ENCODE measurements around the gene CA12.
"Not testable (repeated sequence)": the region's sequence is repeated elsewhere in the genome, so short reads cannot be mapped to it uniquely, and the experiment has no call there.

CA12 gene

GRCh38 chr15:63381301-63382204 lies at the start of gene CA12:
CA12 (minus strand) TSS chr15:63381846; CDS start chr15:63381720, 126 bp downstream.
- peak; percentile 83 for DNase-seq

DNA sequence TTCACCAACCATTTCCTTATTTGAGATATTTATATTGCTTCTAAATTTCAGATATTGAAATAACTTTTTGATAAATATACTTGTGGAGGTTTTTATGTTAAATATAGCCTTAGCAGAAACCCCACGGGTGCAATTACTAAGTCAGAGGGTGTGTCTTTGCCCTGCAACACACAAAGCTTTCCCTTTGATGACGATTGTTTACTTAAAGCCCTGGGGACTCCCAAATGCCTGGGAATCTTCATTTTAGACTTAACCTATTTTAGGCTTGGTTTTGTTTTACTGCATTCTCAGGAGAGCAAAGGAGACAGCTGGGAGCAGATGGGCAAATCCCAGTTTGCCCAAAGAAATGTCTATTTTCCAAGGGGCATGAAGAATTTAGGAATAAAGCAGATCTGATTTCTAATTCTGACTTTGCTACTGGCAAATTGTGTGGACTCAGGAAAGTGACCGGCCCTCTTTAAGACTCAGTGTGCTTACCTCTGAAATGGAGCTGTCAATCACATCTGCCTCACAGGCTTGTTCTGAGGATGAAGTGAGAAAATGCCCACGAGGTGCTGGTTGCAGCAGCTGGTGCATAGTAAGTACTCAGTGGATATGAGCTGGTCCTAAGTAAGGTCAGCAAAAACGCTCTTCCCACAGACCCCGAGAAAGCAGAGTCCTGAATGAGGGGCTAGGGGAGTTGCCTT lies 49.3 kb upstream of the CA12 start:
- DNase-seq = peak; percentile 92

- no peak for DNase-seq
Observed at GRCh38 chr15:63426552-63426951, 44.9 kb upstream of the CA12 start.

- DNase-seq = no peak
Observed at GRCh38 chr15:63425426-63425985, 43.9 kb upstream of the CA12 start.

DNA sequence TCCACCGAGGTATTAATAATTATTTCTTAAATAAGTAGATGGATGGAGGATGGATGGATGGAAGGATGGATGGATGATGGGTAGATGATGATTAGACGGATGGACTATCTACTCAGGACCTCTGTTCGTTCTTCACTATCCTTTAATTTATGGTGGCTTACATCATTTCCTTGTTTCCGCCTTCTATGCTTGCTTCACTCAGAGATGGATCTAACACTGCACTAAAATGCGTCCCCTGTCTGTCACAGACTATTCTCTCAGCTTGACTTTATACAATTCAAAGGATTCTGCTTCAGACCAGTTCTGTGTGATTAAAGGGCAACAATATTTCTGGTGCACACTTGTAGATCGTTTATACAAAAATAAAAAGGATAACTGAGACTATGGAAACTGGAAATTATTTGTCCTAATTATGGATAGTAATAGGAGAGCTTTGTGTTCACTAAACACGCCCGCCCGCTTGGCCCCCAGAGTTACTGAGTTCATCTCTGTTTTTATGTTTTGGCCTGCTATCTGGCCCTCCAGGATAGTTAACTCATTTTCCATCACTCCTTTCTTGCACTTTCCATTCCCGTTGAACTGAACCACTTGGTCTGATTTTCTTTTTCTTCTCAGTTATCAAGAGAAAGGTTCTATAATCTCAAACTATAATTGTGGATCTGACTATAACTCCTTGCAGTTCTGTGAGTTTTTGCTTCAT lies 41.4 kb upstream of the CA12 start:
- DNase-seq = no peak

DNA sequence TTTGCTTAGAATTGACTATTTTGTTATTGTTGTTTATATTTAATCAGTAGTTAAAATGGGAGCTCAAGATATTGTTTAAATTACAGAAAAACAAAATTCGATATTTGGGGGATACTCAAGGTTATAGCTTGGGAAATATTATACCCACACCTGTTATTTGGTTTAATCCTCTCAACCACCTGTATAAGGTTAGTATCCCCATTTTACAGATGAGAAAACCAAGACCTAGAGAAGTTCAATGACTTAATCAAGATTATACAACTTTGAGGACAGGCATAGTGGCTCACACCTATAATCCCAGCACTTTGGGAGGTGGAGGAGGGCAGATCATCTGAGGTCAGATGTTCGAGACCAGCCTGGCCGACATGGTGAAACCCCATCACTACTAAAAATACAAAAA lies 39.8 kb upstream of the CA12 start:
- no peak for DNase-seq

- DNase-seq = peak; percentile 34
Observed at GRCh38 chr15:63420333-63420747, 38.7 kb upstream of the CA12 start.

DNA sequence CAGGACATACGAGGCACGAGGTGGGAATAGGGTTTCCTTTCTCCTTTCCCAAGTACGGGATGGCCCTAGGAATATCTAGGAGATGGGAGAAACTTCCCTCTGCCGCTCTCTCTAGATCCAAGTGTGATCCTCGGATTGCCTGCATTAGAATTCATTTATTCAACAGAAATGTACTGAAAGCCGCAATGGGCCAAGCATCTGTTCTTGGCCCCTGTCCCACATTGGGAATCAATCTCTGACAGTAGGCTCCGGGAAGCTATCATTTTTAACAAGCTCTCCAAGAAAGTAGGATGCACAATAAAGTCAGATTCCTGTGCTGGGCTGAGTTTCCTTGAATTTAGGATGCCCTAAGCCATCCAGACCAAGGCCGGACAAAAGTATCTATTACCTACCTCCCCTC lies 37.2 kb upstream of the CA12 start:
- no peak for DNase-seq

DNA sequence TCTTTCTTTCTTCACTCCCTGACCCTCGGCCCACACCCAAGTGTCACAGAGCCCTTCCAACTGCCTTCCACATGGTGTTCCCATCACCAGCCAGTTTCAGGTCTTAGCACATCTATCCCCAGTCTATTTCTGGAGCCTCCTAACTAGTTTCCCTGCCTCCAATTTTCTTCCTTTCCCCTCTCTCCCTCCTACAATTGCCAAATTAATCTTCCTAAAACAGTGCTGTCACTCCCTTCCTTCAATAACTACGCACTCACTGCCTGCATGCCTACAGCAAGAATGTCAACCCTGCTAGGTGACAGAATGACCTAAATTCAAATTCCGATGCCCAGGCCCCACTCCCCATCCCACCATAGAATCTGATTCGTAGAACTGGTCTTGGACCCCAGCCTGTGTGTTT lies 36.1 kb upstream of the CA12 start:
- DNase-seq = no peak

GRCh38 chr15:63417274-63417673 lies 35.6 kb upstream of the CA12 start:
- not testable (repeated sequence) for DNase-seq

GRCh38 chr15:63414474-63415120 lies 33.0 kb upstream of the CA12 start:
- DNase-seq = no peak

GRCh38 chr15:63412551-63412950 lies 30.9 kb upstream of the CA12 start:
- no peak for DNase-seq

- no peak for DNase-seq
Observed at GRCh38 chr15:63411866-63412265, 30.2 kb upstream of the CA12 start.

DNA sequence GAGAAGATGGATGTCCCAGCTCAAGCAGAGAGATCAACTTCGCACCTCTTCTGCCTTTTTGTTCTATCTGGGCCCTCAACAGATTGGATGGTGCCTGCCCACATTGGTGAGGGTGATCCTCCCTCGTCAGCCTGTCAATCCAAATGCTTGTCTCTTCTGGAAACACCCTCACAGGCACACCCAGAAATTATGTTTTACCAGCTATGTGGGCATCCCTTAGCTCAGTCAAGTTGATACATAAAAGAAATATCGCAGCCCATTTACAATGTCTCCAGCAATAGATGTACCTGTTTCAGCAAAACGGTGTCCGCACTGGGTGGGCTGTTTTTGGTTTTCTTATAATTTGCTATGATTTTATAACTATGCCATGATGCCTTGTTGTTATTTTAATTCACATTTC lies 27.5 kb upstream of the CA12 start:
- no peak for DNase-seq

GRCh38 chr15:63408524-63408923 lies 26.9 kb upstream of the CA12 start:
- peak; percentile 76 for DNase-seq

DNA sequence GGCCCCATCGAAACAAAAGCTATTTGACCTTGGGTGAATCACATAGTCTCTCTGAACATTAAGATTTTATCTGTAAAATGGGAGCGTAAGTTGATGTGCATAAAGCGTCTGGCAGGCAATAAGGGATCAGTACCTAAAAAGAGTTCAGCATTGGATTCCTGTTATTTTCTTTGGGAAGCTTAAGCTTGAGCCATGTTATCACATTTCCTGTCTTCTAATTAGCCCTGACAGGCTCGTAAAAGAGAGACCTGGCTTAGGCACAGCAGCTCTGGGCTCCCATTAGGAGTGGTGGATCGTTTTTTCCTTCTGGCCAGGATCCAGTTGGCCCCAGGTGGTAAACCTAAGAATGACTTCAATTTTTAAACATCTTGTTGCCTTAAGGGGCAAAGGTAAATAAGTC lies 26.0 kb upstream of the CA12 start:
- DNase-seq = peak; percentile 96

DNA sequence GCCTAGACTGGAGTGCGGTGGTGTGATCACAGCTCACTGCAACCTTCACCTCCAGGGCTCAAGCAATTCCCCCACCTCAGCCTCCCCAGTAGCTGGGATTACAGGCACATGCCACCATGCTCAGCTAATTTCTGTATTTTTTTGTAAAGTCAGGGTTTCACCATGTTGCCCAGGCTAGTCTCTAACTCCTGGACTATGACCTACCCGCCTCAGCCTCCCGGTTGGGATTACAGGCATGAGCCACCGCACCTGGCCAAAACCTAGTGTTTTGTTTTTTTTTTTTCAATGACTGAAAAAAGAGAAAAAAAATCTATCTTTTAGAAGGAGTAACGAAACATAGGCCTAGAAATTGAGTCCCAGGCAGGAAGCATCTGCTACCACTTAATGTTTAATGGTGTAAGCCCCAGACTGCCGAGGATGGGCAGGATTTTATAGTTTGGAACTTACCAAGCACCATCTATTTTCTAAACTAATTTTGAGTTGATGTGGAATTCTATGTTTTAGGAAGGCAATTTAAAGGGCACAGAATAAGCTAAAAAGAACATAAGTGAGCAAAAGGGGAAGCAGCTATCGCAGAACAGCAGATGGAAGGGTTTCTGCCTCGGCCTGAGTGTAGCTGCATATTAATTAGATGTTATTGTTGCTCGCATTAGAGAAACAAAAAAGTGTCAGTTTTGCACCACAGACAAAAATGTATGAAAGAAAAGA lies 24.2 kb upstream of the CA12 start:
- no peak for DNase-seq

- peak; percentile 59 for DNase-seq
Observed at GRCh38 chr15:63405159-63405558, 23.5 kb upstream of the CA12 start.

DNA sequence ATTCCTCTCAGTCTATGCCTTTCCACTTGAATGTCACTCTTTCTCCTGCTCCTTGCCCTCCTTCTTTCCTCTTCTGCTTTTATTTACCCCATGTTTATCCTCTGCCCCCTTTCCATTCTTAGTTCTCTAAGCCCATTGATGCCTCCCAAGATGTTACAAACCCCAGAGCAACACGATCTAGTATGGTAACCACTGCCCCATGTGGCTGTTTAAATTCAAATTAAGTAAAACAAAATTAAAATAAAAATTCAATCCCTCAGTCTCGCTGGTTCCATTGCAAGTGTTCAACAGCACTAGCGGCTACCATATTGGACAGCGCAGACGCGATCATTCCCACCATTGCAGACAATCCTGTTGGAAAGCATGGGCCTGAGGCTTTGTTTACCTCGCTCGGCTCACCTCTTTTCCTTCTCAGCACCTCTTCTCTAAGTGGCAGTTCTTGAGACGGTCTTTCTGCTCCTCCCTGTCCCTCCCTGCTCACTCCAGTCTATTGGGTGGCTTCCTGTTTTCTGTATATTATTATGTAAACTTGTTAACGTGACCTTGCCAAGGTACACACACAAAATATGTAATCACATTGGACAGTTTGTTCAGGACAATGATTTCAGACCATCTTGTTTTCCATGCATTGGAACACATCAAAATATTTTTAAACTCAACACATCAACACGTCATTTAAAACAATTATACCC lies 21.8 kb upstream of the CA12 start:
- no peak for DNase-seq

- DNase-seq = peak; percentile 54
Observed at GRCh38 chr15:63402498-63403253, 21.0 kb upstream of the CA12 start.

All from NCI-H69 (cell line).